Uterus (tissue), 2 donors: Measurements from ENCODE around the gene PRSS38.

ENCODE experiments used
- POLR2A ChIP-seq, 2 donors: fragments of 450-650 bp; IDR thresholded peaks; one replicate each; pipeline ENCODE4 v1.6.1; 2016; ENCODE audit warnings: antibody characterized with exemption in 2 of 2, mild to moderate bottlenecking in 1 of 2, moderate library complexity in 1 of 2
- TF ChIP-seq, protein P1 (sequence below), 4 experiments: fragments of 200-600 bp in 2 of 4; fragments of 450-650 bp in 2 of 4; sonication (generic) in 2 of 4; IDR thresholded peaks; one replicate each; pipeline ENCODE4 v1.5.1; 2016 to 2019; ENCODE audit warnings: antibody characterized with exemption in 4 of 4, mild to moderate bottlenecking in 2 of 4, moderate library complexity in 1 of 4

DNA sequence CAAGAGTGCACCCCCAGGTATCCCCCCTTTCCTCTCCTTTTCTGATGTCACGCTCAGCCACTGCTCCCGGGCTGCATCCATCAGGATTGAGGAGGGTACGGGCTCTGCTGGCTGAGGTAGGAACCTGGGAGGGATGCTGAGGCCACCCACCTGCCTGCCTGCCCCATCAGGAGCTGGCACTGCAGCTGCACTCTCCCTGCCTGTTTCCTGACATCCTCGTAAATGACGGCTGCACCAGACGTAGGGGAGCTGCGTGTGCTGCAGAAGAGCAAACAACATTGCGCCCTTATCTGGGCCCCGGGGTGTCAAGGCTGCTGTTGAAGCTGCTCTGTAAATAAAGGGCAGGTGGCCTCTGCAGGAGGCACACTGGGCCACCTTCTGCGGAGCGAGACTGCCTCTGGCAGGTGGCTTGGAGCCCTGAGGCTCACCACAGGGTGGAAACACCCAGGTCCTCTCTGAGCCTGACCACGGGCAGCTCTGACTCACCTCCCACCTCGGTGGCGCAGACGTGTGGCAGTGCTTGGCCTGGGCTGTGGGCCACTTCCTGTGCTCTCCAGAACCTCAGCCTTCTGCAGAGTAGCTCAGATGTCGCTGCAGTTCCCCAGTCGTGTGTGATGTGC, 49.4 kb upstream of the PRSS38 start:
- no peak for TF ChIP-seq POLR2A (IDR thresholded peaks at IDR 0.05)
- TF ChIP-seq, protein P1, sequence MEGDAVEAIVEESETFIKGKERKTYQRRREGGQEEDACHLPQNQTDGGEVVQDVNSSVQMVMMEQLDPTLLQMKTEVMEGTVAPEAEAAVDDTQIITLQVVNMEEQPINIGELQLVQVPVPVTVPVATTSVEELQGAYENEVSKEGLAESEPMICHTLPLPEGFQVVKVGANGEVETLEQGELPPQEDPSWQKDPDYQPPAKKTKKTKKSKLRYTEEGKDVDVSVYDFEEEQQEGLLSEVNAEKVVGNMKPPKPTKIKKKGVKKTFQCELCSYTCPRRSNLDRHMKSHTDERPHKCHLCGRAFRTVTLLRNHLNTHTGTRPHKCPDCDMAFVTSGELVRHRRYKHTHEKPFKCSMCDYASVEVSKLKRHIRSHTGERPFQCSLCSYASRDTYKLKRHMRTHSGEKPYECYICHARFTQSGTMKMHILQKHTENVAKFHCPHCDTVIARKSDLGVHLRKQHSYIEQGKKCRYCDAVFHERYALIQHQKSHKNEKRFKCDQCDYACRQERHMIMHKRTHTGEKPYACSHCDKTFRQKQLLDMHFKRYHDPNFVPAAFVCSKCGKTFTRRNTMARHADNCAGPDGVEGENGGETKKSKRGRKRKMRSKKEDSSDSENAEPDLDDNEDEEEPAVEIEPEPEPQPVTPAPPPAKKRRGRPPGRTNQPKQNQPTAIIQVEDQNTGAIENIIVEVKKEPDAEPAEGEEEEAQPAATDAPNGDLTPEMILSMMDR (IDR thresholded peaks at IDR 0.05) = no peak
